Stimulated activated CD4-positive, alpha-beta T cell treated with anti-CD3 and anti-CD28 coated beads, Interleukin-12 subunit alpha, Interleukin-12 subunit beta, amount 100 ng/mL, for 24 hours (primary cell): ENCODE measurements around the gene RARS1.

Source experiments
- DNase-seq, 2 experiments: peaks; one replicate each; pipeline ENCODE4 v3.0.0-alpha.2; 2020; ENCODE audit warnings: low read depth in 2 of 2

RARS1 gene

GRCh38 chr5:168486136-168486879, at the start of gene RARS1:
Gene RARS1, plus strand, starts transcription at chr5:168486471. Its CDS starts 28 bp downstream, at chr5:168486499.
- peak; percentile 85 to 87 for DNase-seq

- no peak for DNase-seq
Observed at GRCh38 chr5:168438349-168438748, 47.9 kb upstream of the RARS1 start.

- DNase-seq: no peak
Observed at GRCh38 chr5:168443533-168443932, 42.7 kb upstream of the RARS1 start.

- DNase-seq: no peak
Observed at GRCh38 chr5:168443950-168444700, 42.1 kb upstream of the RARS1 start.

GRCh38 chr5:168446983-168447619, 39.2 kb upstream of the RARS1 start:
- no peak for DNase-seq

- DNase-seq: no peak
Observed at GRCh38 chr5:168447808-168448207, 38.5 kb upstream of the RARS1 start.

- no peak for DNase-seq
Observed at GRCh38 chr5:168449166-168449565, 37.1 kb upstream of the RARS1 start.

- no peak for DNase-seq
Observed at GRCh38 chr5:168451565-168451964, 34.7 kb upstream of the RARS1 start.

GRCh38 chr5:168455201-168455600, 31.1 kb upstream of the RARS1 start:
- no peak for DNase-seq

GRCh38 chr5:168457542-168457941, 28.7 kb upstream of the RARS1 start:
- no peak for DNase-seq

- no peak for DNase-seq
Observed at GRCh38 chr5:168460606-168461005, 25.7 kb upstream of the RARS1 start.

GRCh38 chr5:168463081-168463480, 23.2 kb upstream of the RARS1 start:
- no peak for DNase-seq

GRCh38 chr5:168464214-168464613, 22.1 kb upstream of the RARS1 start:
- no peak for DNase-seq

- no peak for DNase-seq
Observed at GRCh38 chr5:168464641-168465040, 21.6 kb upstream of the RARS1 start.

GRCh38 chr5:168467755-168468330, 18.4 kb upstream of the RARS1 start:
- DNase-seq: no peak

GRCh38 chr5:168468836-168469235, 17.4 kb upstream of the RARS1 start:
- no peak for DNase-seq

- no peak for DNase-seq
Observed at GRCh38 chr5:168469816-168470215, 16.5 kb upstream of the RARS1 start.

- DNase-seq: no peak
Observed at GRCh38 chr5:168471785-168472184, 14.5 kb upstream of the RARS1 start.

GRCh38 chr5:168472329-168472728, 13.9 kb upstream of the RARS1 start:
- no peak for DNase-seq

- DNase-seq: no peak
Observed at GRCh38 chr5:168474319-168474718, 12.0 kb upstream of the RARS1 start.

GRCh38 chr5:168477060-168477459, 9.2 kb upstream of the RARS1 start:
- no peak for DNase-seq

GRCh38 chr5:168479166-168479565, 7.1 kb upstream of the RARS1 start:
- DNase-seq: no peak
